Measurements from ENCODE around the gene OR13C4.
"Not testable (repeated sequence)": the region's sequence is repeated elsewhere in the genome, so short reads cannot be mapped to it uniquely, and the experiment has no call there.

OR13C4 gene

GRCh38 chr9:104527109-104527508 lies at the start of gene OR13C4:
Gene OR13C4, minus strand, starts transcription at chr9:104527209. Its CDS starts 0 bp downstream, at chr9:104527209.
- DNase-seq: no peak

- DNase-seq: no peak
Measured at GRCh38 chr9:104575456-104575855, 48.4 kb upstream of the OR13C4 start.

GRCh38 chr9:104572612-104573011 lies 45.6 kb upstream of the OR13C4 start:
- DNase-seq: no peak

- no peak for DNase-seq
Measured at GRCh38 chr9:104568868-104569267, 41.9 kb upstream of the OR13C4 start, which contains the start of gene OR13C8. Gene OR13C8, plus strand, starts transcription at chr9:104569168. Its CDS starts 0 bp downstream, at chr9:104569168.

- DNase-seq: no peak
Measured at GRCh38 chr9:104564358-104564757, 37.3 kb upstream of the OR13C4 start.

- no peak for DNase-seq
Measured at GRCh38 chr9:104556830-104557634, 30.0 kb upstream of the OR13C4 start.

- no peak for DNase-seq
Measured at GRCh38 chr9:104555521-104555920, 28.5 kb upstream of the OR13C4 start.

- DNase-seq: no peak
Measured at GRCh38 chr9:104553261-104553660, 26.3 kb upstream of the OR13C4 start.

- no peak for DNase-seq
Measured at GRCh38 chr9:104544644-104545043, 17.6 kb upstream of the OR13C4 start.

GRCh38 chr9:104539275-104539674 lies 12.3 kb upstream of the OR13C4 start:
- DNase-seq: no peak

- DNase-seq: no peak
Measured at GRCh38 chr9:104536756-104537155, 9.7 kb upstream of the OR13C4 start, which contains the start of gene OR13C3. Gene OR13C3, minus strand, starts transcription at chr9:104536856. Its CDS starts 133 bp downstream, at chr9:104536723.

GRCh38 chr9:104520241-104520640 lies 6.8 kb downstream of the OR13C4 start:
- not testable (repeated sequence) for DNase-seq

GRCh38 chr9:104514901-104515300 lies 12.1 kb downstream of the OR13C4 start:
- DNase-seq: no peak

- no peak for DNase-seq
Measured at GRCh38 chr9:104506565-104506964, 20.4 kb downstream of the OR13C4 start.

GRCh38 chr9:104503963-104504362 lies 23.0 kb downstream of the OR13C4 start, which contains the start of gene OR13F1:
Gene OR13F1, plus strand, starts transcription at chr9:104504263. Its CDS starts 0 bp downstream, at chr9:104504263.
- DNase-seq: no peak

GRCh38 chr9:104503440-104503839 lies 23.6 kb downstream of the OR13C4 start:
- no peak for DNase-seq

GRCh38 chr9:104494808-104495207 lies 32.2 kb downstream of the OR13C4 start:
- no peak for DNase-seq

- DNase-seq: no peak
Measured at GRCh38 chr9:104485014-104485413, 42.0 kb downstream of the OR13C4 start.

- no peak for DNase-seq
Measured at GRCh38 chr9:104482921-104483570, 44.0 kb downstream of the OR13C4 start.
